Activated naive CD8-positive, alpha-beta T cell treated with anti-CD3 and anti-CD28 coated beads for 36 hours (primary cell): ENCODE results near the gene RHNO1. TPM values are rescaled to one million over a fixed set of nuclear protein-coding genes. Genes with fewer than 3 reads are reported as not detected.

Experiments
- DNase-seq: peaks from one replicate; pipeline ENCODE4 v3.0.0; 2021
- H3K27ac Mint-ChIP-seq: one replicate; pipeline ENCODE4 v1.8.0; 2022; ENCODE audit warnings: mild to moderate bottlenecking, moderate library complexity, mixed read lengths
- H3K27me3 Mint-ChIP-seq: one replicate; pipeline ENCODE4 v1.8.0; 2022; ENCODE audit warnings: mild to moderate bottlenecking, mixed read lengths
- H3K36me3 Mint-ChIP-seq: one replicate; pipeline ENCODE4 v1.8.0; 2021; ENCODE audit warnings: mild to moderate bottlenecking, mixed read lengths
- H3K4me1 Mint-ChIP-seq: one replicate; pipeline ENCODE4 v1.8.0; 2021; ENCODE audit warnings: mixed read lengths
- H3K4me3 Mint-ChIP-seq: one replicate; pipeline ENCODE4 v1.8.0; 2022; ENCODE audit warnings: mild to moderate bottlenecking, moderate library complexity, mixed read lengths
- H3K9me3 Mint-ChIP-seq: one replicate; pipeline ENCODE4 v1.8.0; 2022; ENCODE audit warnings: mixed read lengths
- total RNA-seq, 2 experiments: library from RNA; stranded (reverse); gene quantifications; one replicate each; pipeline ENCODE4 v1.2.3, GENCODE V29; 2021

RHNO1 gene
- total RNA-seq, 2 experiments from 2014 or later = 51.4 to 65.7 TPM

DNA sequence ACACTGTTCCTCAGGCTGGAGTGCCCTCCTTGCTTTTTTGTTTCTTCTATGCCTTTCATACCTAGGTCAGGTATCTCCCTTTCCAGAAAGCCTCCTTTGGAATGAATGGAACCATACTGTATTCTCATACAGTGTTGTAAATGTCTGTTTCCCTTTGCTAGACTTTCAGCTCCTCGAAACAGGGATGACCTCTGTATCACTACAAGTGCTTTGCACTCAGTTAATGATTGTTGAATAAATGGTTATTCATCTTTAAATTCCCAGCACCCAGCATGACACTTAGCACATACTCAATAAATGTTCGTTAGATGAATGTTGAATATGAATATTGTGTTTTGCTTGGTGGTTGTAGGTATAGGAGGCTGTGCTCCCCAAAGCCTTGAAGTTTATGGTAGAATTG, 7.8 kb downstream of the RHNO1 start:
- Mint-ChIP-seq H3K27me3 (no peaks in the 10 kb centered on the region), H3K4me1 (peaks cover 15% of the 10 kb centered on the region), H3K9me3 (no peaks in the 10 kb centered on the region), H3K36me3 (peaks cover 26% of the 10 kb centered on the region), H3K27ac (no peak overlapping the region), H3K4me3 (no peak overlapping the region)
- no peak for DNase-seq

- Mint-ChIP-seq H3K27ac (no peak overlapping the region), H3K4me3 (no peak overlapping the region), H3K9me3 (no peaks in the 10 kb centered on the region), H3K4me1 (peaks cover 26% of the 10 kb centered on the region), H3K27me3 (no peaks in the 10 kb centered on the region), H3K36me3 (peaks cover 23% of the 10 kb centered on the region)
- no peak for DNase-seq
Measured at GRCh38 chr12:2886768-2887450, 9.9 kb downstream of the RHNO1 start.

DNA sequence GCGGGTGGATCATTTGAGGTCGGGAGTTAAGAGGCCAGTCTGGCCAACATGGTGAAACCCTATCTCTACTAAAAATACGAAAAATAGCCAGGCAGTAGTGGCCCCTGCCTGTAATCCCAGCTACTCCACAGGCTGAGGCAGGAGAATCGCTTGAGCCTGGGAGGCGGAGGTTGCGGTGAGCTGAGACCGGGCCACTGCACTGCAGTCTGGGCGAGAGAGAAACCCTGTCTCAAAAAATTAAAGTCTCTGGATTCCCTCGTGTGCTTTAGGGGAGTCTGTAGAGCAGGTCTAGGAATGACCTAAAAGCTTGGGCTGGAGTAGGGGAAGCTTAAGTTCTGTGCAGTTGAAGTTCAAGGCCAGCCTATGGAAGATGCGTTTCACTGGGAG, 13.0 kb downstream of the RHNO1 start:
- peaks cover 18% of the 10 kb centered on the region for H3K36me3 Mint-ChIP-seq
- H3K27ac Mint-ChIP-seq = peak overlapping the region; percentile 84
- H3K27me3 Mint-ChIP-seq = no peaks in the 10 kb centered on the region
- peaks cover 28% of the 10 kb centered on the region for H3K4me1 Mint-ChIP-seq
- DNase-seq = no peak
- H3K4me3 Mint-ChIP-seq = peak overlapping the region; percentile 89
- no peaks in the 10 kb centered on the region for H3K9me3 Mint-ChIP-seq

GRCh38 chr12:2890388-2891239, 13.6 kb downstream of the RHNO1 start, which contains the start of gene TULP3:
Gene TULP3, plus strand, starts transcription at chr12:2890891. Its CDS starts 57 bp downstream, at chr12:2890948.
- Mint-ChIP-seq H3K36me3 (peaks cover 15% of the 10 kb centered on the region), H3K4me1 (peaks cover 33% of the 10 kb centered on the region), H3K4me3 (peak within 1 kb of the TSS; percentile 89), H3K9me3 (no peaks in the 10 kb centered on the region), H3K27me3 (no peaks in the 10 kb centered on the region), H3K27ac (peak within 1 kb of the TSS; percentile 84)
- DNase-seq = peak; percentile 97

GRCh38 chr12:2891240-2892053, 14.4 kb downstream of the RHNO1 start:
- Mint-ChIP-seq H3K4me3 (peak overlapping the region; percentile 89), H3K27me3 (no peaks in the 10 kb centered on the region), H3K9me3 (no peaks in the 10 kb centered on the region), H3K4me1 (peaks cover 33% of the 10 kb centered on the region), H3K27ac (peak overlapping the region; percentile 29), H3K36me3 (peaks cover 9% of the 10 kb centered on the region)
- no peak for DNase-seq

DNA sequence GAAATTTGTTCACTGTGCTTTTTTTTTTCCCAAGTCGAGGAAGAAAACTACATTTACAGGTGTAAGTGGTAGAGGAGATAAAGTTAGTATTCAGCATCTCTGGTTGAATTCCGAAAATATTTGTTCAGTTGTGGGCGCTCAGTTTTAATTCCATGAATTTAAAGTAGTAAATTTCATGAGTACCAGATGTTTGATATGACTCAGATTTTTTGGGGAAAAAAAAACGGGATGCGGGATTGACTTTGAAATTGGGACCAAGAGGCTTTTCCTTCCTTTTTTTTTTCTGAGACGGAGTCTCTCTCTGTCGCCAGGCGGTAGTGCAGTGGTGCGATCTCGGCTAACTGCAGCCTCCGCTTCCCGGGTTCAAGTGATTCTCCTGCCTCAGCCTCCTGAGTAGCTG, 15.2 kb downstream of the RHNO1 start:
- no peaks in the 10 kb centered on the region for H3K9me3 Mint-ChIP-seq
- H3K27ac Mint-ChIP-seq = no peak overlapping the region

DNA sequence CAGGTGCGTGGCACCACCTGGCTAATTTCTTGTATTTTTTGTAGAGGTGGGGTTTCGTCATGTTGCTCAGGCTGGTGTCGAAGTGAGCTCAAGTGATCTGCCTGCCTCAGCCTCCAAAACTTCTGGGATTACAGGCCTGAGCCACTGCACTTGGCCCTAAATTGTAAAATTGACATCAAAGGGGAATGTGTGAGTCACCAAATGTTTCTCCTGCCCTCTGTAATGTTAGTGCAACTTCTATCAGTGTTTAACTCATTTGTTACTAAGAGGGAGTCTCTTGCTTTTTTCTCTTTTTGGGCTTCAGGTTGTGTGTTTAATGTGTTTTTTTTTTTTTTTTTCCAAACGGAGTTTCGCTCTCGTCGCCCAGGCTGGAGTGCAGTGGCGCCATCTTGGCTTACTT, 16.0 kb downstream of the RHNO1 start:
- no peaks in the 10 kb centered on the region for H3K9me3 Mint-ChIP-seq
- H3K27ac Mint-ChIP-seq = no peak overlapping the region
- no peaks in the 10 kb centered on the region for H3K27me3 Mint-ChIP-seq
- peak overlapping the region; percentile 15 for H3K4me3 Mint-ChIP-seq
- H3K36me3 Mint-ChIP-seq = peaks cover 6% of the 10 kb centered on the region
- H3K4me1 Mint-ChIP-seq = peaks cover 32% of the 10 kb centered on the region
- no peak for DNase-seq

More for the DNA sequence above, 15.2 kb downstream of the RHNO1 start:
- Mint-ChIP-seq H3K27me3 (no peaks in the 10 kb centered on the region), H3K36me3 (peaks cover 9% of the 10 kb centered on the region), H3K4me1 (peaks cover 33% of the 10 kb centered on the region), H3K4me3 (peak overlapping the region; percentile 89)
- DNase-seq = no peak

DNA sequence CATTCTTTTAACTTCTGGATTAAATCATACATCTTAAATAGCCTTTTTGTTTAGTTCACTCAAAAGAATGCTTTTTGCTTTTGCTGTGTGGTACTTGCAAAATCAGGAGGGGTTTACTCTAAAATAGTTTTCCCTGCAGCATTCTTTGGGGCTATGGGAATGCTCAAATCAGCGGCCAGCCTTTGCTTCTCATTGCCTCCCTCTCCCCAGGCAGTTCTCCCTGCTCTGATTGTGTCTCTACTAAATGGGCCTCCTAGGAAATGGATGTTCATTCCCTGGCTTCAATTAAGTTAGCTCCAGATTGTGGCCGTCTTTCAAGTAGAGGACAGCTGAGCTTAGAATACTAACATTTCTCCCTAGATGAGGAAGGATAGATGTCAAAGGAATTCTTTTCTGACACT, 18.0 kb downstream of the RHNO1 start:
- Mint-ChIP-seq H3K27me3 (no peaks in the 10 kb centered on the region), H3K4me3 (no peak overlapping the region), H3K9me3 (no peaks in the 10 kb centered on the region), H3K36me3 (no peaks in the 10 kb centered on the region), H3K4me1 (peaks cover 22% of the 10 kb centered on the region), H3K27ac (no peak overlapping the region)
- DNase-seq = no peak

DNA sequence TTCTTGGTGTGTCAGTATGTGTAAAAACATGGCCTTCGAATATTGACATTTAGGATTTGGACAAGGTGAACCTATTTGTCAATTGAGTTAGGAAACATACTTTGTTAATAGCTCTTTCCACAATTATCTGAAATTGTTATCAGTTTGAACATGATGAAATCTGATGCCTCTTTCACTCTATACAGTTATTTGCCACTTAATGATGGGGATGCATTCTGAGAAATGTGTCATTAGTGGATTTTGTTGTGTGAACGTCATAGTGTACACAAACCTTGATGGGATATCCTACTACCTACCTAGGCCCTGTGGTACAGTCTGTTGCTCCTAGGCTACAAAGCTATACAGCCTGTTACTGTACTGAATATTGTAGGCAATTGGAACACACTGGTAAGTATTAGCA, 18.5 kb downstream of the RHNO1 start:
- no peak overlapping the region for H3K27ac Mint-ChIP-seq

GRCh38 chr12:2897418-2897817, 20.4 kb downstream of the RHNO1 start:
- DNase-seq = no peak
- no peak overlapping the region for H3K4me3 Mint-ChIP-seq
- no peaks in the 10 kb centered on the region for H3K9me3 Mint-ChIP-seq
- H3K4me1 Mint-ChIP-seq = peaks cover 8% of the 10 kb centered on the region
- no peaks in the 10 kb centered on the region for H3K27me3 Mint-ChIP-seq
- no peak overlapping the region for H3K27ac Mint-ChIP-seq
- H3K36me3 Mint-ChIP-seq = no peaks in the 10 kb centered on the region

More for the DNA sequence above, 18.5 kb downstream of the RHNO1 start:
- Mint-ChIP-seq H3K9me3 (no peaks in the 10 kb centered on the region), H3K4me1 (peaks cover 18% of the 10 kb centered on the region), H3K36me3 (no peaks in the 10 kb centered on the region), H3K4me3 (no peak overlapping the region), H3K27me3 (no peaks in the 10 kb centered on the region)
- DNase-seq = no peak

- Mint-ChIP-seq H3K27ac (no peak overlapping the region), H3K9me3 (no peaks in the 10 kb centered on the region), H3K27me3 (no peaks in the 10 kb centered on the region), H3K4me3 (no peak overlapping the region), H3K36me3 (no peaks in the 10 kb centered on the region), H3K4me1 (no peaks in the 10 kb centered on the region)
- DNase-seq = no peak
Measured at GRCh38 chr12:2900642-2901041, 23.6 kb downstream of the RHNO1 start.

DNA sequence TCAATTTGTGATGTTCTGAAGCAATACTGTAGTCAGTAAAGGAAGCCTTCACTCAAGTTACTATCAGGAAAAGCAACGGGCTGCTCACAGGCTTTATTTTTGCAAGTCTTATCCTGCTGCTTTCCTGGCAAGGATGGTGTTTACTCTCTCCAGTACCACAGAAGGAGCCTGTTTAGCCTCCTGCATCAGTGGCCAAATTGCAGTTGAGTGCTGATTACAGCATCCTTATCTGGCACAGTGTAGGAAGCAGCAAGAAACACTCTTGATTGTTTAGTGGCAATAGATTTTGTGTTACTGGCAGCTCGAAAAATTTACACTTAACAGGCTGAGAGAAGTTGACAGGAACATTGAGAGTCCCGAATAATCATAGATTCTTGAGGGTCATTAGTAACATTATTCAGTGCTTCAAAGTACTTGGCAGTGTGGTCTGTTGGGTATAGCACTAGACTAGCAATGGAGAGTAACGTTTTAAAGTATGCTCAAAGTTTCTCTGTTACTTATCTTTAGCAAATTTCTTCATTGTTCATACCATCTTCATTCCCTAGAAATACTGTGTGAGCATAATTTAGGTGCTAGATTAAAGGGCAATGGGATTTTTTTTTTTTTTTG, 25.4 kb downstream of the RHNO1 start:
- Mint-ChIP-seq H3K27me3 (no peaks in the 10 kb centered on the region), H3K4me3 (no peak overlapping the region), H3K36me3 (no peaks in the 10 kb centered on the region), H3K4me1 (no peaks in the 10 kb centered on the region), H3K27ac (no peak overlapping the region), H3K9me3 (no peaks in the 10 kb centered on the region)
- no peak for DNase-seq

- no peaks in the 10 kb centered on the region for H3K27me3 Mint-ChIP-seq
- H3K9me3 Mint-ChIP-seq = no peaks in the 10 kb centered on the region
- no peaks in the 10 kb centered on the region for H3K36me3 Mint-ChIP-seq
- H3K4me1 Mint-ChIP-seq = no peaks in the 10 kb centered on the region
- DNase-seq = no peak
- no peak overlapping the region for H3K27ac Mint-ChIP-seq
- no peak overlapping the region for H3K4me3 Mint-ChIP-seq
Measured at GRCh38 chr12:2904260-2904659, 27.2 kb downstream of the RHNO1 start.

DNA sequence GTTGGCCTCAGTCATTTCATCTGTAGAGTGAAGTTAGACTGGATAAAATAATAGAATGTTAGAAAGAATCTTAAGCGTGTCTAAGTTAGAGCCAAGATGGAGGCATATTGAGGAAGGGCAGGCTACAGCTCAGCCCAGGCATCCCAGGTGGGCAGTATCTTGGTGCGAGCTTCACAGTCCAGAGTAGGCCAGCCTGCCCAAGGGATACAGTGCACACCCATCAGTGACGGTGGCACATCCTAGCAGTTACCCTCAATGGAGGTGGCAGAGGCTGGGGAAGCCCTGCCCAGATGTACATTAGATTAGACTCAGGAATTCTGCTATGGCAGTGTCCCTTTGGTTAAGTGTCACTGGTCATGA, 35.2 kb downstream of the RHNO1 start:
- DNase-seq = no peak
- H3K9me3 Mint-ChIP-seq = no peaks in the 10 kb centered on the region
- no peak overlapping the region for H3K4me3 Mint-ChIP-seq
- no peaks in the 10 kb centered on the region for H3K27me3 Mint-ChIP-seq
- no peaks in the 10 kb centered on the region for H3K4me1 Mint-ChIP-seq
- no peak overlapping the region for H3K27ac Mint-ChIP-seq
- peaks cover 2% of the 10 kb centered on the region for H3K36me3 Mint-ChIP-seq

DNA sequence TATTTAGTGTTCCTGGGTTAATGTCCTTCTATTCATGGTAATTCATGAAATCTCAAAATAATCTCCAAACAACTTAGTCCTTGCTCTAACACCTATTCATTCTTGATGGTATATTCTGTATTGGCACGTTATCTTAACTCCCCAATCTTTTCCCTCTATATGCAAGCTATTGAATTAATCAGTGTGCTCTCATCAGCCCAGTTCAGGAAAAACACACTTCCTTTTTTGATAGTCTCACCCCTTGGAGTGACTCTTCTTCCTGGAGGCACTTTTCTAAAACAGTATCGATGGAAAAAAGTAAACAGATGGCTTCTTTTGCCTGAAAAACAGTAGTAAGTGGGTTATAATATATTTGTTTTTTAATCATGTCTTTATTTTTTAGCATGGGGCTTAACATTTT, 42.2 kb downstream of the RHNO1 start:
- peaks cover 2% of the 10 kb centered on the region for H3K4me1 Mint-ChIP-seq
- H3K4me3 Mint-ChIP-seq = no peak overlapping the region
- no peaks in the 10 kb centered on the region for H3K9me3 Mint-ChIP-seq
- no peak overlapping the region for H3K27ac Mint-ChIP-seq
- DNase-seq = no peak
- no peaks in the 10 kb centered on the region for H3K27me3 Mint-ChIP-seq
- H3K36me3 Mint-ChIP-seq = no peaks in the 10 kb centered on the region
